Activated CD8-positive, alpha-beta memory T cell treated with anti-CD3 and anti-CD28 coated beads, Interleukin-2, amount 50 U/mL, for 24 hours (primary cell): ENCODE data around the gene ABHD17A.
"Not testable (repeated sequence)": the region's sequence is repeated elsewhere in the genome, so short reads cannot be mapped to it uniquely, and the experiment has no call there.

ENCODE experiments used
- DNase-seq: peaks from one replicate; pipeline ENCODE4 v3.0.0-alpha.2; 2020; ENCODE audit errors: extremely low read depth

ABHD17A gene

GRCh38 chr19:1881393-1882088 is 3.8 kb downstream of the ABHD17A start:
- DNase-seq, result not testable (repeated sequence)

DNA sequence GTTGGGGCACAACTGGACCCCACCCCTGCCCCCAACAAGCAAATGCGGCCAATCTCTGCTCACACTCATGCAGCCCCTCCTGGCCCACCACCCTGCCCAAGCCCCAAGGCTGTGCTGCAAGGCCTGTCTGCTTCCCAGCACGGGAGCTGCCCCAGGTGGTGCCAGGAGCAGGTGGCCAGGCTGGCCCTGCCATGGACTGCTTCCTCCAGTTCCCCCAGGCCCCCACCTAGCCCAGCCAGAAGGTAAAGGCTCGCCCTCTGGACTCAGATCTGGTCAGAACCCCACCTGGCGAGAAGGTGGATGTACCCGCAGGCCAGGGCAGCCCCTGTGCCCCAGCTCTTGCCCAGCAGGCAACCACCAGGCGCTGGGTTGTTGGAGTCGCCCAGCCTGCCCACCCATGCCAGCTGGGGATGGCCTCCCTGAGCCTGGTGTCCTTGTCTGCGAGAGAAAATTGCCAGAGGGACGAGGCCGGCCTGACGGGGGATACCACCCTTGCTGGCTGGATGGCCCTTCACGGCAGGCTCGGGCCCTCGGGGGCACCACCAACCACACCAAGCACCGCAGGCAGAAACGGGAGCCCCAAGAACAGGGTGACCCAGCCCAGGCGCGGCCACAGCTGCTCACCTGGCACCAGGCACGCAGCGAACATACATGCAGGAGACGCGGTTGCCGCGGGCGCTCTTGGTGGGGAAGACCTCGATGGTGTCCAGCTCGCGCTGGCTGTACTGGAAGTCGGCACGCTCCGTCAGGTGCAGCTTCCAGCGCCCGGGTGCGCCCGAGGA is 4.5 kb downstream of the ABHD17A start:
- DNase-seq, result no peak

- not testable (repeated sequence) for DNase-seq
These were observed 5.3 kb downstream of the ABHD17A start for GRCh38 chr19:1879982-1880381.

DNA sequence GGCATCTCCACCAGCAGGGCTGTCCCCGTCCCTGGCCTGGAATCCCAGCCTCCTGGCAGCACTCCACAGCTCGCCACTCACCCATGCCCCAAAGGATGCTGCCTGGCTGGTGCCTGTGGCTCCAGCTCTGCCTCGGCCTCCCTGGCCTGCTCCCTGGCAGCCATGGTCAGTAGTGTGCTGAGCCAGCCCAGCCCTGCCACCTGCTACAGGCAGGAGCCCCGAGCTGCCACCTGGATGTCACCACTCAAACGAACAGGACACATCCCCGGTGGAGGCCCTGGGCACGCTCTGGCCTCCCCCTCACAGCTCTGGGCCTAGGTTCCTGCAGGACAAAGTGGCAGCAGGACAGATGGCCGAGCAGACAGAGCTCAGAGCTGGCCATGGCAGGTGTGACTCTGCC is 6.7 kb downstream of the ABHD17A start:
- not testable (repeated sequence) for DNase-seq

DNA sequence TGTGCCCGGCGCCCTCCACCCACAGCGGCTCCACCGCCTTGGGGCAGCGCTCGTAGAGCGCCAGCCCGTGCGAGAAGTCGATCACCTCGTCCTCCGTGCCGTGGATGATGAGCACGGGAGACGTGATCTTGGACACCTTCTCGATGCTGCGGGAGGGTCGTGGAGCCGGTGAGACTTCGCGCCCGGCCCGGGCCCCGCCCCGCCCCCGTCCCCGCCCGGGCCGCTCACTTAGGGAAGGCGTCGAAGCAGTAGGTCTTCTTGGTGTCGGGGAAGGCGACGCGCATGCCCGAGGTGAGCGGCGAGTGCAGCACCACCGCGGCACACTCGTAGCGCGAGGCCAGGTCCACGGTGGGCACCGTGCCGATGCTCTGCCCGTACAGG is 8.0 kb downstream of the ABHD17A start:
- not testable (repeated sequence) for DNase-seq

GRCh38 chr19:1876496-1877279 is 8.6 kb downstream of the ABHD17A start:
- not testable (repeated sequence) for DNase-seq

- peak; percentile 71 for DNase-seq
These were observed 9.4 kb downstream of the ABHD17A start for GRCh38 chr19:1875646-1876495.

DNA sequence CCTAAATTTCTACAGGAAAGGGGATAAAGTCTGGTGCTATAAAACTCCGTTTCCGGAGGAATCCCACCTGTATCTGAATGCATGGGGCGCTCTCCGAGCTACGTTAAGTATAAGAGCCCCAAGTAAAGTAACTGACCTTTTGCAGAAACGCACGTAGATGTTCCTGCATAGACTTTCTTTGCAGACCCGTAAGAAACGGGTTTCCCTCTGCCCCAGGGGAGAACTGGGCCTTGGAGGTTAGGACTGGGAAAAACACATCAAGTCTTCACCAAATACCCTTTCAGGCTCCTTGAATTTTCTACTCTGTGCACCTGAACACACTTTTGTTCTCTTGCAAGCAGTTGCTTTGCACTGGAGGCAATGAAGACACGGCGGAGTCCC is 10.0 kb downstream of the ABHD17A start:
- not testable (repeated sequence) for DNase-seq

GRCh38 chr19:1874554-1875185 is 10.6 kb downstream of the ABHD17A start:
- no peak for DNase-seq

DNA sequence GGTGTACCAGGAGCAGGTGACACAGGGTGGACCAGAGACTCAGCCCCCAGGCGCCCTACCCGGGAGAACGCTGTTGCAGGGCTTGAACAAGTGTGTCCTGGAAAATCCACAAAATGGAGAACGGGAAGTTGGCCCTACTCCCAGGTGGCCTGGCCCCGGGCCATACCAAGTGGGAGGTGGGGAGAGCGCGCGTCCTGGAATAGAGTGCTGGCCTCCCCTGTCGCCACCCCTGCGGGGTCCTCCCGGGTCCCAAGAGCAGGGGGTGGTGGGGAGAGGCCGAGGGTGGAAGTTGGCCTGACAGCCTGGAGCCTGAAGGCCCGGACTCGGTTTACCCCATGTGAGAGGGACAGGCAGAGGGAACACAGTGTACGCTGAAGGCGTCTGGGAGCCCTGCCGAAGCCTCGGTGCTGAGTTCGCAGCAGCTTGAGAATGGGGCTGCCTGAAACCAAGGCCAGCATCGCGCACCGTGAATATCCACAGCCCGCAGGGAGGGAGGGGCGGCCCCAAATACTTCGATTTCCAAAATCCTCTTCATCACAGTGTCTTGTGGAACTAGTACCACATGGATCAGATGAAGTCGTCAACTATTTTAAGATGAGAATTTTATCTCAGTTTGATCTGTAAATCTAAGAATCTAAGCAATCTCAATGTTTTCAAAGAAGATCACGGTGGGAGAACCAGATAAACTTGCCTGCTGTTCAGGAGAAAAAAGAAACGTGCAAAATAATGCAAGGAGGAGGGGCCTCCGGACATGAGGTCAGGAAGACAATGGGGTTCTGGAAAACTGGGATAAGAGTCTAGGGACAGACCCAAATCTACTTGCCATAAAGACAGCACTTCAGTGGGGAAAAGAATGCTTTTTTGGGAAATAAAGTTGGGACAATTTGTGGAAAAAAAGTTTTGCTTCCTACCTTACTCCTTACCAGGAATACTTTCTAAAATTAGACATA is 11.5 kb downstream of the ABHD17A start:
- DNase-seq, result no peak

DNA sequence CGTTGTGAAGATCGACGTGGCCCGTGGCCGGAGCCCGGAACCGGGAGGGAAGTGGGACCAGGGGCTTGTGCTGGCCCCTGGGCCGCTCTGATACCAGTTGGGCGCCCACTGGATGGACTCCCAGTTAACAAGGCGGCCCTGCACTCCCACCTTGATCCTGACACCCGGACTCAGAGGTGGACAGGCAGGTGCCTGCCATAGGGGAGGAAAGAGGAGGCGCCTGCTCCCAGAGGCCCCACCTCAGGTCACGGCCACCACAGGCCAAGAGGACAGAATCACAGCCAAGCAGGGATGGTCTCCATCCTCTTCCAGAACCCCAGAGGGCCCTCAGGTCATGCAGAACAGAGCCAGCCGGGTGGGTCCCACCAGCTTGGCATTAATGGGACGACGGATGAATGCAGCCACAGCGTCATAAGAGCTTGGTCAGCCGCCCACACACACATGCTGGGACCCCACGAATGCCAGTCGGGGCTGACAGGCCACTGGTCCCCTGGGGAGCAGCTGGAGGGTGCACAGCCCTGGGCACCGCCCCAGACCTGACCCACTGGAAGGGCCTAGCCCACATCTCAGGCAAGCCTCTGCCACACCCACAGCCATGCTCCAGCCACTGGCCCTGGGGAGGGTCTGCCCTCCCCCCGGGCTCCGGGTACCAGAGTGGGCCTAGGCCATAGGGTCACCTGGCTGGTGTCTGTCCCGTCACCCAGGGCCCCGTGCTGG is 12.3 kb downstream of the ABHD17A start:
- no peak for DNase-seq

DNA sequence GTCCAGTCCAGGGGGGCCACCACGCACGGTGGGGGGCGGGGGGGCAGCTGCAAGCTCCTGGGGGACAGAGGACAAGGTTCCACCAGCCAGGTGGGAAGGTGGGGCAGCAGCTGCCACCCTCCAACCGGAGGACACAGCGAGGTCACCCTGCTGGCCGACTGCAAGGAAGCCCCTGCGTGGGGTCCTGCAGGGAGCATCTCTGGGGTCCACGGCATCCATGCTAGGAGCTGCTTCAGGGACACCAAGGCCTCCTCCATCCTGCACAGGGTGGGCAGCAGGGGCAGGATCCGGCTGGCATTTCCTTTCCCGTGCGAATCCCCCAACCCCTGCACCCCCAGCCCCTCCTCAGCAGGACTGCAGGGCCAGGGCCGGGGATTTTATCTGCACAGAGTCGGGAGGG is 13.7 kb downstream of the ABHD17A start:
- DNase-seq, result no peak

DNA sequence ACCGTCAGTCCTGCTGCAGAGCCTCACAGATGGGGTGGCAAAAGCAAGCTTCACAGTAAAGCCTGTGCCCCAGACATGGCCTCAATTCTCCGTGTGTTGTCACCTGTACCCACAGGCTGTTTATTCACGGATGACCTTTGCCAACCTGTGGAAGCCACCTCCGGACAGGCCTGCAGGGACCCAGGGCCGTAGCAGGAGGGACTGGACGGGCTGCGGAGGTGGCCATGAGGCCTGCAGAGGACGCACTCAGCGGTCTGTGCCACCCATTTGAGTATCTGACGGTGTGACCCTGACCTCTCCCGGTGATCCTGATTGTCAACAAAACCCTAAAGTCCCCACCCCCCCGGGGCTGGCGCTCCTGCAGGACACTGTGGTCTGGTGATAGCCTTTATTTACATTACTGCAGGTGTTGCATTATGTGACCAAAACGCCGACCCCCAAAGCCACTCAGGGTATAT is 14.1 kb downstream of the ABHD17A start:
- DNase-seq, result no peak

DNA sequence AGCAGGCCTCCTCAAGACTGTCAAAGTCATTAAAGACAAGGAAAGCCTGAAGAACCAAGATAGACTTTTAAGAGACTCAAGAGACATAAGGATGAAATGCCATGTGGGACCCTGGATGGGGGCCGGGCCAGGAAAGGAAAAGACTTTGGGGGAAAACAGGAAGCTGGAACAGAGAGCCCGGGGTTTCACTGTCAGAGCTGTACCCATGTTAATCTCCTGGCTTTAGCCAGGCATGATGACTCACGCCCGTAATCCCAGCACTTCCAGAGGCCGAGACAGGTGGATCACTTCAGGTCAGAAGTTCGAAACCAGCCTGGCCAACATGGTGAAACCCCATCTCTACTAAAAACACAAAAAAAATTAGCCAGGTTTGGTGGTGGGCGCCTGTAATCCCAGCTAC is 16.3 kb downstream of the ABHD17A start:
- DNase-seq, result no peak

GRCh38 chr19:1867349-1867724 is 18.0 kb downstream of the ABHD17A start:
- DNase-seq, result no peak

GRCh38 chr19:1866693-1867348 is 18.5 kb downstream of the ABHD17A start:
- no peak for DNase-seq

DNA sequence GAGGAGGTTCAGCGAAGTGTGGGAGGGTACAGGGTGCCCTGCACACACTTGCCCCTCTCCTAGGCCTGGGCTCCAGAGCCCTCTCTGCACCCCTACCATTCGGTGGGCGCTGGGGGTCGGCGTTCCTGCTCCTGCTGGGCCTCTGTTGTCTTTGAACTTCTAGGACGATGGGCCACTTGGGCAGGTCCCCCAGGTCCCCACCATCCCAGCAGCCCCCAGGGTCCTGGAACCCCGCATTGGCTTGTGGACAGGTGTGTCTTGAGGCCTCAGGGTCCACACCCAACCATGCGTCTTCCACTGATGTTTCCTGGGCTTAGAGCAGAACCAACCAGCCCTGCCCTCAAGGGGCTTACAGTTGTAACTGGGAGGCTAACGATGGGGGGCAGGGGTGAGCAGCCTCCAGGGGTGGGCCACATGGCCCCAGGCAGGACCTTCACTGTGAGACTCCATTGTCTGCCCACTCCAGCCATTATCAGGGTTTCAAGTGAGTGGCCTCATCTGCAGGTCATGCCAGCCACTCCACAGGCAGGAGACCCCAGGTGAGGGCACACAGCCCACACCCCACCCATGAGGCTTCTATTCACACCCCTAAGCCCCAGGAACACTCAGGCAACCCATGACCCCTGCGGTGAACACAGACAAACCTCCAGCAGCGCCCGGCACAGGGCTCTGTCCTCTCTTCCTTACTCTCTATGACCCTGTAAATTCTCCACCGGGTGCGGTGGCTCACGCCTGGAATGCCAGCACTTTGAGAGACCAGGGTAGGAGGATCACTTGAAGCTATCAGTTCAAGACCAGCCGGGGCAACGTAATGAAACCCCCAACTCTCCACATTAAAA is 19.9 kb downstream of the ABHD17A start:
- no peak for DNase-seq
